Breast epithelium (tissue), 3 donors: ENCODE results near the gene CABCOCO1.

Experiments used
- CTCF ChIP-seq, 3 donors: fragments of 450-650 bp; IDR thresholded peaks; one replicate each; pipeline ENCODE4 v1.5.1; 2016 to 2017; ENCODE audit warnings: antibody characterized with exemption in 3 of 3, mild to moderate bottlenecking in 3 of 3, moderate library complexity in 3 of 3
- POLR2A ChIP-seq: fragments of 450-650 bp; IDR thresholded peaks from one replicate; pipeline ENCODE4 v1.6.1; 2016; ENCODE audit warnings: antibody characterized with exemption, mild to moderate bottlenecking, moderate library complexity
- POLR2AphosphoS5 ChIP-seq, 3 donors: sonication (generic); formaldehyde crosslinking; IDR thresholded peaks; one replicate each; pipeline ENCODE4 v1.6.1; 2017; ENCODE audit warnings: antibody characterized with exemption in 3 of 3

DNA sequence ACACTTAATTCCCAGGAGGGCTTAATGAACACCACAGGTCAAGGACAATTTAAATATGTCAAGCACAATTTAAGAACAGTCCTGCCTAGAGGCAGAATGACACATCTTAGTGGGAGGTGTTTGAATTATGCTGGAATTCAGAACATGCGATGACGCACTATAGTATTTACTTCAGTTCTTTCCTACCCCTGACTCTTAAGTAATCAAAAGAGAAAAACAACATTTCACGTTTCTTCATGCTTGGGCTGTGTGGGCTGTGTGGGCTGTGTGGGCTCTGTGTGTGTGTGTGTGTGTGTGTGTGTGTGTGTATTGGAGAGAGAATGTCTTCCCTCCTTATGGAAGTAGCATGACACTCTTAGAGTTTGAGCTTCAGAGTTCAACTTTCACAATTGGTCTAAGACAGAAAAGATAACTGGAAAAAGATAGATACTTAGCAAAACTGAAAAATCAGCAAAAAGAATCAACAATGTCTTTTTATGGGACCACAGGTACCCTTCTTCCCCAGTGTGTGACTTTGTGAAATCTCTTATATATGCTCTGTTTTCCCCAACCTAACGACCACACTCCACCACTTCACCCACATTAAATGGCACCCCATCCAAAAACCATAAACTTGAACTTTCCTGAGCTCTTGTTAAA is 33.7 kb upstream of the CABCOCO1 start:
- TF ChIP-seq CTCF (IDR thresholded peaks at IDR 0.05), result no peak
- no peak for TF ChIP-seq POLR2A
- TF ChIP-seq POLR2AphosphoS5 (IDR thresholded peaks at IDR 0.05), result no peak
